HG03565 (cell line): ENCODE data around the gene RRAS.

ENCODE experiments used
- ATAC-seq: cut with Tn5 transposase; IDR thresholded peaks from one replicate; pipeline ENCODE4 v1.9.1; 2021; ENCODE audit warnings: mild to moderate bottlenecking, moderate library complexity; ENCODE audit not compliant: unreplicated experiment

Gene RRAS

GRCh38 chr19:49677231-49677900 lies 37.4 kb upstream of the RRAS start, which contains the start of gene PRMT1:
PRMT1 (plus strand) TSS chr19:49677271; CDS start chr19:49677281, 10 bp downstream.
- ATAC-seq: no peak

DNA sequence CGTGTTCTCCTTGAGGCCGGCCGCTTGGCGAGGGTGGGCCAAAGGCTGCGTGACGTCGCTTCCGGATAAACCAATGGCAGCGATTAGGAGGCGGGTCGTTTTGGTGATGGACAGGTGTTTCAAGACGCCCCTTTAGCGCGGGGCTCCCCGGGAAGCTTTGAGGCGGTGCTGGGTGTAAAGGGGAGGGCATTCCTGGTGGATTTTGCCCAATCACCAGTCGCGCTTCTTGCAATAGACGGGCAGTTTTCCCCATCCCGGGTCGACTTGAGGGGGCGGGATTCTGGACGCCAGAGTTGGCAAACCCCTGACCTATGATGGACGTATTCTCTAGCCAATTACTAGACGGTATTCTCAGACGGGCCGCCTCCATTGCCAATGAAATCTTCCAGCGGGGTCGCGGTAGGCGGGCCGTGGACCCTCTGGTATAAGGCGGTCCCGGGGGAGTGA lies 36.9 kb upstream of the RRAS start:
- peak; percentile 63 for ATAC-seq

- no peak for ATAC-seq
Measured at GRCh38 chr19:49676136-49676783, 36.3 kb upstream of the RRAS start.

DNA sequence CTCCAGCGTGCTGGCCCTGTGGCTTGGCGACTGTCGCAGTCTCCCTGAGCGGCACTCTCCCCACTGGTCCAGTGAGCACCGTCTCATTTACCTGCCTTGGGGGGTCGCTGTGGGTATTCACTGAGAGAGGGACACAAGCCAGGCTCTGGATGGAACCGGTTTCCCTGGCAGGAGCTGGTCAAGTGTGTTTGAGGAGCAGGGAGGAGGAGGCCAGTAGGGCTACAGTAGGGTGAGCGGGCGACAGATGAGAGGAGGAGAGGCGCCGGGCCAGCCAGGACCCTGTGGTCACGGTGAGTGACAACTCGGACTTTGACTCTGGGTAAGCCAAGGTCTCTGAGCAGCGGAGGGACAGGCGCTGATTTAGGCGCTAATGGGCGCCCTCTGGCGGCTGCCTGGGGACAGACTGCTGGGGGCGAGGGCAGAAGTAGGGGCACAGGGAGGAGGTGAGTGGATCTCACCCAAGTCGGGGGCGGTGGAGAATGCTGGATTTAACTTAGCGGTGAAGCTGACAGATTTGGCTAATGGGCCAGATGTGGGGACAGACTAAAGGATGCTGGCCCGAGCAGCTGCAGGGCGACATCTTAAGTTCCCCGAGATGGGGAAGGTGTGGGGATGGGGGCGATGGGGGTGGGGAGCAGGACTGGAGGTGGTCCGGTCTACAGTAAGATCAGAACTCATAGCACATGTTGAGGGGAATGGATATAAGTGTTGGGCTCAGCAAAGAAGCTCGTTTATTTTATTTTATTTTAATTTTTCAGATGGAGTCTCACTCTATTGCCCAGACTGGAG lies 32.4 kb upstream of the RRAS start:
- ATAC-seq: no peak

DNA sequence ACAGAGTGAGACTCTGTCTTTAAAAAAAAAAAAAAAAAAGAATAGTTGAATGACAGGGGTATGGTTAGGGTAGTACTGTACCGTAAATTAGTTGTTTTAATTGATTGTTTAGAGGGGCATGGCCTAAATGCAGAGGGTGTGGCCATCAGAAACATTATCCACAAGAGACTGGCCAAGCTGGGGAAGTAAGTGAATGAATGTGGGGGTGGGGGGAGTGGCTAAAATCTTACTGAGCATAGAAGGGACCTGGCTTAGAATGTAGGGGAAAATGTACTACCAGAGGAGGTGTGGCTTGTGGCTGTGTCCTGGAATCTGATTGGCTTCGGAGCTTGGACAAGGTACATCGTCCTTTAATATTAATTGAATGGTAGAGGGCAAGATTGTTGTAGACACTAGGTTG lies 29.6 kb upstream of the RRAS start:
- ATAC-seq: no peak

- ATAC-seq: no peak
Measured at GRCh38 chr19:49667473-49667872, 27.5 kb upstream of the RRAS start.

GRCh38 chr19:49666120-49666444 lies 26.1 kb upstream of the RRAS start:
- ATAC-seq: no peak

- peak; percentile 78 for ATAC-seq
Measured at GRCh38 chr19:49665351-49666119, 25.6 kb upstream of the RRAS start, which contains the start of the genes BCL2L12 and IRF3. BCL2L12 (plus strand) TSS chr19:49665933; CDS start chr19:49666693, 760 bp downstream. IRF3 (minus strand) TSS chr19:49665857; CDS start chr19:49664838, 1,019 bp downstream.

DNA sequence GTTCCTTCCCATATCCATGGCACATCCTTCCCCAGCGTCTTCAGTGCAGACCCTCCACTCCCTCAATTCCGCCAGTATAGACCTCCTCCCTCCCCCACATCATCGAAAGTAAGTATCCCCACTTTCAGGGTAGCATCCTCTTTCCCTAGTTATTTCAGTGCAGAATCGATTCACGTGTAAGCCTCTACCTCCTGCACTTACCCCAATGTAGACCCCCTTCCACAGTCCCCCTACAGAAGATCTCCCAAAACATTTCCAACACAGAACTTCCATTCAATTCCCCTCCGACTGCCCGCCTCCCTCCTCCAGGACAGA lies 25.1 kb upstream of the RRAS start:
- no peak for ATAC-seq

GRCh38 chr19:49664171-49665035 lies 24.5 kb upstream of the RRAS start:
- no peak for ATAC-seq

DNA sequence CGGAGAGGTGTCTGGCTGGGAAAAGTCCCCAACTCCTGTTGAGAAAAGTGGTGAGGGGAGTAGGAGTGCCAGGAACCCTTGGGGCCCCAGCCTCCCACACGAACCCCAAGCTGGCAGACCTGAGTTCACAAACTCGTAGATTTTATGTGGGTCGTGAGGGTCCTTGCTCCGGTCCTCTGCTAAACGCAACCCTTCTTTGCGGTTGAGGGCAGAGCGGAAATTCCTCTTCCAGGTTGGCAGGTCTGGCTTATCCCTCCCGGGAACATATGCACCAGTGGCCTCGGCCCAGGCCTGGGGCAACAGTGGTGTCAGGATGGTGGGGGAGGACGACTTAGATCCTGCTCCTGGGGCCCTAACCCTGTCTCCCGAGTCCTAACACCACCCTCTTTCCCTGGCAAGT lies 23.3 kb upstream of the RRAS start:
- no peak for ATAC-seq

- no peak for ATAC-seq
Measured at GRCh38 chr19:49662011-49662410, 22.1 kb upstream of the RRAS start.

GRCh38 chr19:49660338-49660961 lies 20.5 kb upstream of the RRAS start:
- no peak for ATAC-seq

GRCh38 chr19:49658566-49659442 lies 18.9 kb upstream of the RRAS start:
- ATAC-seq: no peak

GRCh38 chr19:49658139-49658517 lies 18.2 kb upstream of the RRAS start:
- no peak for ATAC-seq

DNA sequence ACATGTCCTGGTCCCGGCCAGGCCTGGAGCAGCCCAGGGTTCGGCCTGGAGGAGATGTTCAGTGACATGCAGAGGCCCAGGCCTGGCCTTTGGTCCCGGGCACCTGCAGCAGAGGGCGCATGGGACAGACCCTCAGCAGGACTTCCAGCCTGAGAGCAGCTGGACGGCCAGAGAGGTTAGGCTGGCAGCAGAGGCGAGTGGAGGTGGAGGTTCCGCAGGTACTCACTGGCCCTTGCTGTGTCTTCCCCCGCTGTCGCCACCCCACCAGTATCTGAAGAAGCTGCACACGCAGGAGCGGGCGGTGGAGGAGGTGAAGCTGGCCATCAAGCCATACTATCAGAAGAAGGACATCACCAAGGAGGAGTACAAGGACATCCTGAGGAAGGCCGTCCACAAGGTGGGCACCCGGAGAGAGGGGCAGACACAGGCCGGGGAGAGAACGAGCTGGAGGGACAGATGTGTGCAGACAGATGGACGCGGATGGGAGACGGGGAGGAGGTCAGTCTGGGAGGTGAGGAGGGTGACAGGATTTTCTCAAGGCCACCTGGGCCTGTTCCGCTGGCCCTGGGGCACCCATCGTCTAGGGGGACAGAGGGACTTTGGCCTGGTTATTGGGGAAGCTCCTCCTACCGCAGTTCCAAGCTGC lies 17.7 kb upstream of the RRAS start:
- ATAC-seq: no peak

DNA sequence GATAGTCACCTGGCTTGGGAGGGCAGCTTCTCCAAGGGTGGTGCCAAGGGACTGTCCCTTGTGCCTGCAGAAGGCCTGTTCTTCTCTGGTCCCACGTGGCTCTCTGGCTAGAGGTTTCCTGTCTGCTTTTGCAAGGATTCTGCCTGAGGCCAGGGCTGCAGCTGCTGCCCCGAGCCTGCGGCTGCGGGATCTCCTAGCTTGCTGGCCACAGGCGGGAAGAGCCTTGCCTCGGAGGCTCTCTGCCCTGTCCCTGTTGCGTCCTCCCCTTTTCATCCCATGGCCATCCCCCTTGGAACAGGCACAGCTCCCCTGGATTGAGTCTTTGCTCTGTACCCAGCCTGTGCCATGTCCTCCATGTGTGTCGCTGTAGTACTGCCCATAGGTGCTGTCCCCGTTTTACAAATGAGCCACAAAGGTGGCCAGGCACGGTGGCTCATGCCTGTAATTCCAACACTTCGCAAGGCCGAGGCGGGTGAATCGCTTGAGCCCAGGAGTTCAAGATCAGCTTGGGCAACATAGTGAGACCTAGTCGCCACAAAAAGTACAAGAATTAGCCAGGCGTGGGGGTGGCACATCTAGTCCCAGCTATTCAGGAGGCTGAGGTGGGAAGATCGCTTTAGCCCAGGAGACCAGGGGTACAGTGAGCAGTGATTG lies 16.6 kb upstream of the RRAS start:
- ATAC-seq: no peak
